ES-I3 (cell line): Measurements from ENCODE around the gene HSD17B8.

ENCODE experiments used
- H3K36me3 ChIP-seq: 2 replicates; pipeline ENCODE4 v1.6.1; 2013; ENCODE audit warnings: mild to moderate bottlenecking, low read length, control low read depth, moderate library complexity; ENCODE audit not compliant: insufficient read depth
- H3K4me1 ChIP-seq: 2 replicates; pipeline ENCODE4 v1.6.1; 2013; ENCODE audit warnings: mild to moderate bottlenecking, control low read depth, low read length; ENCODE audit not compliant: insufficient read depth
- H3K9ac ChIP-seq: 2 replicates; pipeline ENCODE4 v1.6.1; 2013; ENCODE audit warnings: low read depth, mild to moderate bottlenecking, low read length, moderate library complexity
- H3K9me3 ChIP-seq: 2 replicates; pipeline ENCODE4 v1.6.1; 2013; ENCODE audit warnings: mild to moderate bottlenecking, low read length, moderate library complexity; ENCODE audit not compliant: control insufficient read depth, insufficient read depth

Gene HSD17B8

GRCh38 chr6:33168284-33168601 lies 36.2 kb upstream of the HSD17B8 start:
- H3K4me1 ChIP-seq, result no peaks in the 10 kb centered on the region
- no peak overlapping the region for H3K9ac ChIP-seq
- H3K9me3 ChIP-seq, result no peaks in the 10 kb centered on the region
- no peaks in the 10 kb centered on the region for H3K36me3 ChIP-seq

- Histone ChIP-seq H3K4me1 (no peaks in the 10 kb centered on the region), H3K36me3 (no peaks in the 10 kb centered on the region), H3K9me3 (no peaks in the 10 kb centered on the region), H3K9ac (no peak overlapping the region)
Measured at GRCh38 chr6:33168639-33169038, 35.8 kb upstream of the HSD17B8 start.

GRCh38 chr6:33169291-33170175 lies 34.9 kb upstream of the HSD17B8 start:
- Histone ChIP-seq H3K4me1 (no peaks in the 10 kb centered on the region), H3K9ac (no peak overlapping the region), H3K9me3 (no peaks in the 10 kb centered on the region), H3K36me3 (no peaks in the 10 kb centered on the region)

- Histone ChIP-seq H3K9ac (no peak overlapping the region), H3K4me1 (no peaks in the 10 kb centered on the region), H3K36me3 (no peaks in the 10 kb centered on the region), H3K9me3 (no peaks in the 10 kb centered on the region)
Measured at GRCh38 chr6:33170176-33171015, 34.1 kb upstream of the HSD17B8 start.

DNA sequence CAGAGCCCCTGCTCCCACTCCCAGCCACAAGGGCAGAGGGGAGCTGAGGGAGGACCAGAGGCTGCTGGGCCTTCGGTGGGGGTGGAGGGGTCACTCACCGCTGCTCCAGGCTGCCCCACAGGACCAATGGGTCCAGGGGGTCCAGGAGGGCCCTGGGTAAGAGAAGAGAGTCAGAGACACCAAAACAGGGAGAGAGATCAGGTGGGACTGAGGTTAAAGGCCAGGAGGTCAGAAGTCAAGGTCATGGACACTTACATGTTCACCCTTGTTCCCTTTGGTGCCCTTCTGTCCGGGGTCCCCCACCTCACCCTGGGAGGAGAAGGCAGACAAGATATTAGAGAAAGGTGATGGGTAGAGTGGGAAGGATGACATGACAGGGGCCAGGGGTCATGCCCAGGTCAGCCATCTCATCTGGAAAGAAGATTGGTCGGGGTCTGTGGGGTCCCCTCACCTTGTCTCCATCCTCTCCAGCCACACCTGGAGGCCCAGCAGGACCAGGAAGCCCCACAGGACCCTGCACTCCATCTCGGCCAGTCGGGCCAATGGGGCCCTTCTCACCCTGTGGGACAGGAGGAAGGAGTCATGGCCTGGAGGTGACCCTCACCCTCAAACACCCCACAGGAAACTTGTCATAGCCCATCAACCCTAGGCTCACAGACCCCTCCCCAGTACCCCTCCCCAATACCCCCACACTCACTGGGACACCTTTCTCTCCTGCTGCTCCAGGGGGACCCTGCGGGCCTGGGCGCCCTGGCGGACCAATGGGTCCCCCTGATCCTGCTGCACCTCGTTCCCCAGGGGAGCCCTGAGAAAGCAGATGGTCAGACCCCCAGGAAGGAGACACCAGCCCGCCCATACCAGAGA lies 33.2 kb upstream of the HSD17B8 start:
- no peaks in the 10 kb centered on the region for H3K36me3 ChIP-seq
- H3K9me3 ChIP-seq, result no peaks in the 10 kb centered on the region
- H3K4me1 ChIP-seq, result no peaks in the 10 kb centered on the region
- H3K9ac ChIP-seq, result no peak overlapping the region

DNA sequence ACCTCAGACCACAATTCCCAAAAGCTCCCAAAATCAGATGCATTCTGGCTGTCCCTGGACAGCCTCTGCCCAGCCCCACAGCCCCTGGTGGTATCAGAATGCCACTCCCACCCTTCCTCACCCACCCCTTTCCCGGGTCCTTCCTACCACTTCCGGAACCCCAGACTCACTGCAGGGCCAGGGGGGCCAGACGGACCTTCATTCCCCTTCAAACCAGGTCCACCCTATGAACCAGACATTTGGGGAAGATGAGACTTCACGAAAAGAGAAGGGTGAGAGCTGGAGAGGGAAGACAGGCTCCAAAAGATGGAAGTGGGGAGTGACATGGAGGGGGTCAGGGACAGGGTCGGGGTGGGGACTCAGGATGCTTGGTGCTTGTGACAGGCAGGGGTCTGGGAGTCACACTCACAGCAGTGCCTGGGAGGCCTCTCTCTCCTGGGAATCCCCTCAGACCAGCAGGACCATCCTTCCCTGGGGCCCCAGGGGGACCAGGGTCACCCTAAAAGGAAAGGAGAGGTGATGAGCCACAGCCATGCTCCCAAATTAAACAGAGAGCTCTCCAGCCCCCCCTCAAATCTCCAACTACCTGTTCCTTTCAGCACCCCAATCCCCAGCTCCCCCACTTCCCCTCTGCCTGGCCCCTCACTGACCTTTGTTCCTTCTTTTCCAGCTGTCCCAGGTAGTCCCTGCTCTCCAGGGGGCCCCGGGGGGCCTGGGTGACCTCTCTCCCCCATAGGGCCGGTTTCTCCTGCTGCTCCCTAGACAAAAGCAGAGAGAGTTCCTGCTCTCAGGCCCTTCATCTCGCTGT lies 32.4 kb upstream of the HSD17B8 start:
- Histone ChIP-seq H3K36me3 (no peaks in the 10 kb centered on the region), H3K9ac (no peak overlapping the region), H3K9me3 (no peaks in the 10 kb centered on the region), H3K4me1 (no peaks in the 10 kb centered on the region)

DNA sequence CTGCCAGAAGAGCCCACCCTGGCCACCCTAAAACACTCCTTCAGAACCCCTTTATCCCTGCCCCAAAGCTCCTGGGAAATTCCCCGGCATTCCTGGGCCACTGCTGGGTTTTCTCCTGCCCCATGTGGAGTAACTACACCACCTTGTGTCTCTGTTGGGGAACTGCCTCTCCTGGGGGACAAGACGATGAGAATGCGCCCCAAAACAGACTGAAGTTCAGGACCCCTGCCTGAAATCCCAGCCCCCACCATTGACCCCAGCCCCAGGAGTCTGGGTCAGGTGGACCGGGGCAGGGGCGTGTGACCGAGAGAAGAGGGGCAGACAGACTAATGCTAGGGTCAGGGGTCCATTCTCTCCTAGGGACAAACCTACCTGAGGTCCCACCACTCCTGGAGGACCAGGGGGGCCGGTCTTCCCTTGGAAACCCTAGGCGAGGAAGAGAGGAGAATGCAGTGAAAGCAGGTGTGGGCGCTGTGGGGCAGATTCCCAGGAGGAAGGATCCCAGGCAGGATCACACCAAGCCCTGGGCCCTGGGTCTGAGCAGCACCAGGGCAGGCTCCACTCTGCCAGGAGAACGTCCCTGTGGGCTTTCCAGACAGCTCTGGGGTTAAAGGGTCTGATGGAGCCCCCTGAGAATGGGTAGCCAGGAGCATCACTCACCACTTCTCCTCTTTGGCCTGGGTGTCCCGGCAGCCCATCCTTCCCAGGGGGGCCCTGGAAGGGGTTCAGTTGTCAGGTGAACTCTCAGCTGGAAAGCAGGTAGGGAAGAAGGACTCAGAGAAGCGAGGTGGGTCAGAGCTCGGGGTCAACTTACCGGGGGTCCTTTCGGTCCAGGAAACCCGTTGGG lies 31.5 kb upstream of the HSD17B8 start:
- Histone ChIP-seq H3K9ac (no peak overlapping the region), H3K9me3 (no peaks in the 10 kb centered on the region), H3K36me3 (no peaks in the 10 kb centered on the region), H3K4me1 (no peaks in the 10 kb centered on the region)

- Histone ChIP-seq H3K4me1 (no peaks in the 10 kb centered on the region), H3K9me3 (no peaks in the 10 kb centered on the region)
Measured at GRCh38 chr6:33173535-33174180, 30.8 kb upstream of the HSD17B8 start.

GRCh38 chr6:33174784-33175183 lies 29.7 kb upstream of the HSD17B8 start:
- Histone ChIP-seq H3K9me3 (no peaks in the 10 kb centered on the region), H3K4me1 (no peaks in the 10 kb centered on the region), H3K36me3 (no peaks in the 10 kb centered on the region), H3K9ac (no peak overlapping the region)

More at GRCh38 chr6:33173535-33174180, 30.8 kb upstream of the HSD17B8 start:
- Histone ChIP-seq H3K9ac (no peak overlapping the region), H3K36me3 (no peaks in the 10 kb centered on the region)

DNA sequence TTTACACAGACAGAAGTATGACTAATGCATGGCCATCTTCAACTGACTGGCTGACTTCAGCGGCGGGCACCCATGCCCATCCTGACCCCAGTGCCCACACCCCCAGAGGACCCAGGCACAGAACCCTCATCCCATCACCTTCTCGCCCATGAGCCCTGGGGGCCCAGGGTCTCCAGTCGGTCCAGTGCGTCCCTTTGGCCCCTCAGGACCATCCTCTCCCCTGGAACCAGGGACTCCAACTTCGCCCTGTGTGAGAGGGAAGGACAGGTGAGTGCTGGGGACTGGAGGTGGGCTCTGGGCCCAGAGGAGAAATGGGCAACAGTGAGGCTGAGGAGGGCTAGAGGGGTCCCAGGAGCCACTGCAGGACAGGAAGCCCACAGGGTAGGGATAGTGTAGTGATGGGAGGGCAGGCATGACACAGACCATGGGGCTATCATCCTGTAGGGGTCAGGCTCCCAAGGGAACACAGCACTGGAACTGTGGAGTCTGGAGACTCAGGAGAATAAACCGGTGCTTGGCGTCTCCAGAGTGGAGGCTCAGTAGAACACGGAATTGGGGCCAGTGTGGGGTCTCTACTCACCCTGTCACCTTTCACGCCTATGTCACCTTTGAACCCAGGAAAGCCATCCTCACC lies 28.9 kb upstream of the HSD17B8 start:
- Histone ChIP-seq H3K36me3 (no peaks in the 10 kb centered on the region), H3K9ac (no peak overlapping the region), H3K9me3 (no peaks in the 10 kb centered on the region)

DNA sequence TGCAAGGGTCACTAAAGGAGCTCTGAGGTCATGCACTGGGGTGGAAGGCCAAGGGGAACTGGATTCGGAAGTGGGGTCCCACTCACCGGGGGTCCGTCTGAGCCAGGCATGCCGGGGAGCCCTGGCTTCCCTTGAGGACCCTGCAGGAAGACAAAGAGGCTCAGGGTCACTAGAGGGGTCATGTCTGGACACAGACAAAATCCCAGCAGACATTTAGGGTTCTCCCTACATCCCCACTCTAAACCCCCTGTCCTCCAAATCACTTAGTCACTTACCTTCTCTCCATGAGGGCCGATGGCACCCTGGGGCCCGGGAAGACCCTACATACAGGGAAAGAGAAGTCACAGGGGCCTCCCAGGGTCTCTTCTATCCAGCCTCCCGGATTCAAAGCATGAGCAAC lies 27.5 kb upstream of the HSD17B8 start:
- no peaks in the 10 kb centered on the region for H3K4me1 ChIP-seq
- H3K9me3 ChIP-seq, result no peaks in the 10 kb centered on the region
- H3K36me3 ChIP-seq, result no peaks in the 10 kb centered on the region
- H3K9ac ChIP-seq, result no peak overlapping the region

More for the DNA sequence above, 28.9 kb upstream of the HSD17B8 start:
- no peaks in the 10 kb centered on the region for H3K4me1 ChIP-seq
